GM21576 (cell line): ENCODE data around the gene SNX3.

Experiments
- ATAC-seq: cut with Tn5 transposase; IDR thresholded peaks from one replicate; pipeline ENCODE4 v1.9.1; 2021; ENCODE audit warnings: mild to moderate bottlenecking, moderate library complexity; ENCODE audit not compliant: unreplicated experiment

SNX3 gene

DNA sequence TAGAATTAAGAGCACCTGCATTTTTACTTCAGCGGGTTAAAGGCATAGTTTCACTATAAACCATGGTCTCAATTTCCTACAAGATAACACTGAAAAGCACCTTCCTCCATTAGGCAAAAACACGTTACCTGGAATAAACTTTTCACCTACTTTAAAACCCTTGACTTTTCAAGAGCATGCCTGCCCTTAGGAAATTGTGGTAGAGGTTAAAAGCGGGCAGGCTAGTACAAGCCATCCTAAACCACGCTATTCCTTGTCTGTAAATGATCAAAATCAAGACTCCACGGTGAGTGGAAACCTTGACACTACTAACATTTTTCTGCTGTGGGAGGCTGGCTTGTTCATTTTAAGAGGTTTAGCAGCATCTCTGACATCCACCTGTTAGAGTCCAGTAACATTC, 51.1 kb downstream of the SNX3 start:
- ATAC-seq: no peak

DNA sequence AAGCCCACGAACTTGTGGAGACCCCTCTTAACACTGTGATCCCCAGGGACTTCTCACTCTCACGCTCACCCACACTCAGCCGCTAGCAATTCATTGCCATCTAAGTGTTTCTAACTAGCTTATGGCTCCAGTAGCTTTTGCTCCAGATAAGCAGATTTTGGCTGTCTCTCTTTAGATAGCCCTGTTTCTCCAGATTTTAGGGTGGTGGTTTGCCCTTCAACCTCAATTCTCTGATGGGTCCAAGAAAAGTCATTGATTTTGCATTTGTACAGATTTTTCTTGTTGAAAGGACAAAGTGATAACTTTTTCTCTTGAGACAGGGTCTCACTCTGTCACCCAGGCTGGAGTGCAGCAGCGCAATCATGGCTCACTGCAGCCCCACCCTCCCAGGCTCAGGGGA, 53.8 kb downstream of the SNX3 start:
- ATAC-seq: no peak

GRCh38 chr6:108203189-108204112, 57.4 kb downstream of the SNX3 start:
- ATAC-seq: no peak

DNA sequence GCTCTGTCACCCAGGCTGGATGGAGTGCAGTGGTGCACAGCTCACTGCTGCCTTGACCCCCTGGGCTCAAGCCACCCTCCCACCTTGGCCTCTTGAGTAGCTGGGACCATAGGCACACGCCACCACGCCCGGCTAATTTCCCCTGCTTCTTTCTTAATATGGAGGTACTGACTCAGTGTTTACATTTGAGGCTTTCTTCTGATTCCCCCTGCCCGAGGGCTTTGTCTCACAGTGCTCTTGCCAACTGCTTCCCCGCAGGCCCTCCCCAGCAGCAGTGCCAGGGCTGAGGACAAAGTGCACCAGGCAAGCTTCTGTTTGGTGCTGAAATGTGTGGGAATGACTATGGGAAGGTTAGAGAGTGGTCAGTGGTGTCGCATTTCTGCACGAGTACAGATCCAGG, 60.2 kb downstream of the SNX3 start:
- no peak for ATAC-seq

DNA sequence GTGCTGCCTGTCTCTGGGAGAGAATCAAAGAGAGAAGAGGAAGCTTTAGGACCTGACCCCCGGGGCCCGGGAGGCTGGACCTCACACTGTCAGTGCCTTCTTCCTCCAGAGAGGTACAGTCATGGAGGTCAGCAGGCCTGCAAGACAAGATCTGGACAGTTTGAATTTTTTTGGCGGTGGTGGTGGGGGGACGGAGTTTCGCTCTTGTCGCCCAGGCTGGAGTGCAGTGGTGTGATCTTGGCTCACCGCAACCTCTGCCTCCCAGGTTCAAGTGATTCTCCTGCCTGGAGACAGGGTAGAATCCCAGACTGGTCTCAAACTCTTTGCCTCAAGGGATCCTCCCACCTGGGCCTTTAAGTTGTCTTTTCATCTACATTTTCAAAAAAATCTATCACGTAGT, 60.7 kb downstream of the SNX3 start:
- ATAC-seq: no peak

GRCh38 chr6:108198761-108199498, 61.9 kb downstream of the SNX3 start:
- no peak for ATAC-seq

- ATAC-seq: no peak
Observed at GRCh38 chr6:108195209-108195608, 65.6 kb downstream of the SNX3 start.

DNA sequence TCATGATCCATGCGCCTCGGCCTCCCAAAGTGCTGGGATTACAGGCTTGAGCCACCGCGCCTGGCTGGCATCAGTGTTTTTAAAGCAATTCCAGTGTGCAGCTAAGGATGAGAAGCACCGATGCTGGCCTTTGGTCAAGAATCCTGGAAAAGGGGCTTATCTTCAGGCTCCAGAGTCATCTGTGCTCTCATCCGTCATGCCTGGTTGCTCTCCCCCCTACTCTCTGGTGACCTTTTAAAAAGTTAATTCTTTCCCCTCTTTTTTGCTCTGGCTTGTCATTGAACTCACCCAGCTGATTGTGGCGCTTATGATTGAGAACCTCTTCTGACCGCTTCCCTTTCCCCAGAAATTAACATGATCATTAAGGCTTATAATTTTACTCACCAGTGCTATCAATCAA, 66.3 kb downstream of the SNX3 start:
- ATAC-seq: no peak

- no peak for ATAC-seq
Observed at GRCh38 chr6:108193835-108194234, 67.0 kb downstream of the SNX3 start.

GRCh38 chr6:108193131-108193530, 67.7 kb downstream of the SNX3 start:
- ATAC-seq: no peak

DNA sequence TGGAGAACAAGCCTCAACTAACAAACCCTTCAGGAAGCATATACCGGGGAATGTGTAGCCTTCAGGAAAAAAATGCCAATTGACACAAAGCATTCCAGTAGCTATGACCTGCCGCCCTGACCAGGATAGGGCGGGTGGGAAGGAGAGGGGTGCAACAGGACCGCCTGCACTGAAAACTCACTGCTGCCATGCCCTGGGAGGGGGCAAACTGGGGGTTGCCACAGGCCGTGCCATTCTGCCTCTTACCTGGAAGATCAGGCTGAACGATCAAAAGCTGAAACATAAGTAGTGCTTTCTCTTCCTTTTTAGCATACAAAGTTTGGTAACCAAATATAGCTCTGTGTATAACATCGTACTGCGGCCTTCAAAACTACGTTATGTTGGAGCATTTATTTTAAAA, 73.3 kb downstream of the SNX3 start:
- ATAC-seq: no peak

- ATAC-seq: no peak
Observed at GRCh38 chr6:108186226-108186625, 74.6 kb downstream of the SNX3 start.

- no peak for ATAC-seq
Observed at GRCh38 chr6:108180776-108181175, 80.1 kb downstream of the SNX3 start.

GRCh38 chr6:108180266-108180665, 80.6 kb downstream of the SNX3 start:
- ATAC-seq: no peak

DNA sequence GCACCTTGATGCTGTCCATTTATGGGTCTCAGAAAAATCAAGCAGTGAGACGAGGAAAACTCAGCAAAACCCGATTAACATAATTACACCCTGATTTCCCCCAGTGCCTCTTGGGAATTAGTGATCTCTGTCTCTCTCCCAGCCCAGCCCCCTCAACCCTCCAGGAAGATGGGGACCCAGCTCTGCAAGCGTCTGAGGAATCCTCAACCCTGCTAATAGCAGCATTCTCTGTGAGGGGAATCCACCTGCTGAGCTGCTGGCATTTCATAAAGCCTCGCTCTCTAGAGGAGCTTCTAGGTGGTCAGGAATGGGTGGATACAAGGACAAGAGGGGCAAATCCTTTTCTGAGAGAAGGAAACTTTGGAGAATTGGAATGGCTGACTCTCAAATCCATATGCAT, 81.1 kb downstream of the SNX3 start:
- ATAC-seq: no peak

GRCh38 chr6:108176281-108177089, 84.4 kb downstream of the SNX3 start:
- ATAC-seq: no peak

DNA sequence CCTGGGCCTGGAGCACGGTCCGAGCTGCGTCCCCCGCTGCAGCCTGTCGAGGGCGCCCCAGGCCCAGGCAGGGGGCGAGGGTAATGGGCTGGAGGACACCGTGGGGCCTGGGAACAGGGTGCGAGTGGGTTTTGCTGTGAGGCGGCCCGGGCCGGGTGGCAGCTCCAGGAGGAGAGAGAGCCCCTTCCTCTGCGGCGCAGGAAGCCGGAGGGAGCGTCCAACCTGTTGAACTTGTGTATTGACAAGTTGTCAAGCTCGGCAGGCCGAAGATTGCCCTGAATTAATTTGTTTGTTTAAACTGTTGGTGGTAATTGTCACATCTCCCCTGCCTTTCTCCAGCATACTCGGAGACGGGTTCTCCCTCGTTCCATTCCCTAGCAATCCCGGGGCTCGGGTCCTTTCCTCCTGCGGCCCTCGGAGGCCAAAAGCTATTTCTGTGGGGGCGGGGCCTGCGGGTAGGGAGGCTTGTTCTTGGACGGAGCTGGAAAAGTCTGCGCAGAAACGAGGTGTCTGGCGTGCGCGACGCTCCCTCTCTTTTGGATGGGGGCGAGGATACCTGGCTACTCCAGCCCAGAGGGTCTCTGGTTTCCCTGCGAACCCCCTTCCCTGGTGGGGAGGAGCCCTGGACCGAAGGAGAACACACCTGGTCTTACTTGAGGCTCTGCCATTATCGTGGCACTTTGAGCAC, 85.1 kb downstream of the SNX3 start:
- no peak for ATAC-seq

GRCh38 chr6:108175176-108175591, 85.7 kb downstream of the SNX3 start:
- no peak for ATAC-seq

DNA sequence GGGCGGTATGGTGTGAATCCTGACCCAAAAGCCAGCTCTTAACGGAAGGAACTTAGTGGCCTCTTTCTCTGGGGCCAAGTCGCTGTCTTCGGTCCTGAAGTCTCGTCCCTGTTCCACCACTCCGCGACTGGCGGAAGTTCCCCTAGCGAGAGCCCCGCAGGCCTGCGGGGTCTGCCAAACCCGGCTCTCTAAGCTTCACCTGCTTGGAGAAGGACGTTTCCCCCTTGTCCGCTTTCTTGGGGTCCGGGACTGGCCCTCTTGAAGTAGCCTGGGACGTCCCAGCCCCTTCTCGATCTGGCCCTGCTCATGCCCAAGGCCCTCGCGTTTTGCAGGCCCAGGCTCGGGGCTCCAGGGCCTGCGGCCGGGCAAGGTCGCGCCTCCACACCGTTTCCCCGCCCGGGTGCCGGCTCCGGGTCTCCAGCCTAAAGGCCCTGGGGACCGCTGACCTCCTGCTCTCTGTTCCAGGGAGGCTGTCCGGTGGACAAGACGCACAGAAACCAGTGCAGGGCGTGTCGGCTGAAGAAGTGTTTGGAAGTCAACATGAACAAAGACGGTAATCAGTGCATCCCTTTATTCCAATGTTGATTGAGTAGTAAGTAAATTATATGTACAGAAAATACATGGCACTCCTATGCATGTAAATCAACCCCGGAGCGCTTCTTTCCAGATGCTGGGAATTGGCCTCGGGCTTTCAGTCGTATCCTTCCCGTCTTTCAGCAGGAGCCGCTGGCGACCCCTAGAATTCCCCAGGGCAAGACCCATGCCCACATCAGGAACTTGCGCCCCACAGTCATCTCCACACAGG, 86.3 kb downstream of the SNX3 start:
- no peak for ATAC-seq
